Measurements from ENCODE around the gene LYRM4. TPM values are rescaled to one million over a fixed set of nuclear protein-coding genes. Genes with fewer than 3 reads are reported as not detected.

LYRM4 gene
- total and polyA plus RNA-seq, 9 of the 15 experiments (the other 6 are each of a cell fraction or from before 2014, with no cell fraction given): 24.2 to 69.4 (median 41.8) TPM

DNA sequence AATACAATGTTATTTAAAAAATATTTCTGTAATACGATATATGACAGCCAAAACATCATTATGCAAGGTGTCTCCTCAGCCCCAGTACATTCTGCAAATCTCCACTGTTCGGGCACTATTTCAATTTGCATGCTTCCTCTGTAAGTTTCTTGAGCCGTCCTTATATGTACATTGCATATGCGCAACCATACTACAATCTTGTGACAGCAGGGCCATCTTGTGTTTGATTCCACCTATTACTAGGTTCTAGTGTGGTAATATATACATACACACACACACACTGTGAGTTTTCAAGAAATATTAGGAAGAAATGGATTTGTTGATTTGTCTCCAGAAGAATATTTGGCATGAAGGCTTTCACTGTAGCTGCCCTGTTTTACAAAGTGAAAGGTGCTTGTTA lies 9.8 kb downstream of the LYRM4 start:
- Histone ChIP-seq H3K36me3 (ENCODE audit: control insufficient read depth, insufficient read depth, low read length) (peaks cover 44% of the 10 kb centered on the region), H3K27me3 (ENCODE audit: control insufficient read depth in 2 of 2, insufficient read depth in 2 of 2, low read length in 2 of 2) (no peaks in the 10 kb centered on the region; a peak in 1 of 5 replicates), H3K9me1 (ENCODE audit: control insufficient read depth, insufficient read depth, low read length) (no peaks in the 10 kb centered on the region), H3K4me2 (ENCODE audit: insufficient read depth, low read length) (no peak overlapping the region), H4K20me1 (replicated peaks; ENCODE audit: control insufficient read depth, insufficient read depth, low read length) (peaks cover 8% of the 10 kb centered on the region; the same call in 1 of the 2 replicates), H3K9me3 (replicated peaks; ENCODE audit: control insufficient read depth, insufficient read depth, low read depth, low read length) (0 out of 2 replicates have a peak, but pooled peaks cover 2% of the 10 kb centered on the region), H2AFZ (ENCODE audit: low read depth, low read length) (no peak overlapping the region), H3K9ac (ENCODE audit: insufficient read depth in 1 of 2, low read depth in 2 of 2, low read length in 2 of 2) (no peak overlapping the region), H3K79me2 (ENCODE audit: control insufficient read depth, insufficient read depth, low read length) (peaks cover 66% of the 10 kb centered on the region), H3K27ac (ENCODE audit: extremely low read depth, low read depth, low read length) (no peak overlapping the region), H3K4me1 (replicated peaks in 1 of 2; ENCODE audit: control insufficient read depth in 2 of 2, insufficient read depth in 2 of 2, low read length in 2 of 2) (peaks cover 0 to 3% of the 10 kb centered on the region in 2 experiments; a peak in 1 of 5 replicates), H3K4me3 (no peak overlapping the region)
- intact Hi-C loops (cut with micrococcal nuclease): no loop called here
- POLR2A ChIA-PET: no interaction called here
- DNase-seq (ENCODE audit: extremely low read depth in 1 of 4, low spot score in 3 of 4) (no peak), FAIRE-seq (no peak), ATAC-seq (no peak)
- TF ChIP-seq SRSF9 (IDR thresholded peaks at IDR 0.05; ENCODE audit: borderline replicate concordance, low read depth, low read length) (no peak), KLF10 (CRISPR knock-in tag; IDR thresholded peaks at IDR 0.05) (no peak), ZNF764 (CRISPR knock-in tag; IDR thresholded peaks at IDR 0.05; ENCODE audit: low read depth) (no peak), BACH1 (tag; IDR thresholded peaks at IDR 0.05) (no peak), ZNF224 (CRISPR knock-in tag; IDR thresholded peaks at IDR 0.05) (no peak), MYC (IDR thresholded peaks at IDR 0.05; ENCODE audit: low read depth, low read length) (no peak), MYC (CRISPR knock-in tag; IDR thresholded peaks at IDR 0.05; ENCODE audit: borderline replicate concordance, low read depth) (no peak), TOE1 (IDR thresholded peaks at IDR 0.05; ENCODE audit: borderline replicate concordance) (no peak), TOE1 (CRISPR knock-in tag; IDR thresholded peaks at IDR 0.05; ENCODE audit: borderline replicate concordance, low read depth) (no peak), ZNF232 (CRISPR knock-in tag; IDR thresholded peaks at IDR 0.05) (no peak), HEY1 (CRISPR knock-in tag; IDR thresholded peaks at IDR 0.05; ENCODE audit: borderline replicate concordance) (no peak), SREBF2 (CRISPR knock-in tag; IDR thresholded peaks at IDR 0.05) (no peak), RCOR1 (IDR thresholded peaks at IDR 0.05; ENCODE audit: borderline replicate concordance in 1 of 2, low read depth in 2 of 2, low read length in 2 of 2) (no peak), ZNF79 (CRISPR knock-in tag; IDR thresholded peaks at IDR 0.05; ENCODE audit: low read depth) (no peak), GABPA (tag; conservative IDR thresholded peaks at IDR 0.05; ENCODE audit: low read depth) (no peak), PURB (CRISPR knock-in tag; IDR thresholded peaks at IDR 0.05; ENCODE audit: low read depth) (no peak), DIDO1 (tag; IDR thresholded peaks at IDR 0.05; ENCODE audit: low read depth) (no peak)
- TF ChIP-seq, protein P1, sequence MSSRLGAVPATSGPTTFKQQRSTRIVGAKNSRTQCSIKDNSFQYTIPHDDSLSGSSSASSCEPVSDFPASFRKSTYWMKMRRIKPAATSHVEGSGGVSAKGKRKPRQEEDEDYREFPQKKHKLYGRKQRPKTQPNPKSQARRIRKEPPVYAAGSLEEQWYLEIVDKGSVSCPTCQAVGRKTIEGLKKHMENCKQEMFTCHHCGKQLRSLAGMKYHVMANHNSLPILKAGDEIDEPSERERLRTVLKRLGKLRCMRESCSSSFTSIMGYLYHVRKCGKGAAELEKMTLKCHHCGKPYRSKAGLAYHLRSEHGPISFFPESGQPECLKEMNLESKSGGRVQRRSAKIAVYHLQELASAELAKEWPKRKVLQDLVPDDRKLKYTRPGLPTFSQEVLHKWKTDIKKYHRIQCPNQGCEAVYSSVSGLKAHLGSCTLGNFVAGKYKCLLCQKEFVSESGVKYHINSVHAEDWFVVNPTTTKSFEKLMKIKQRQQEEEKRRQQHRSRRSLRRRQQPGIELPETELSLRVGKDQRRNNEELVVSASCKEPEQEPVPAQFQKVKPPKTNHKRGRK (tag; IDR thresholded peaks at IDR 0.05): no peak
- CTCF ChIA-PET (ENCODE audit: low intra/inter-chr PET ratio): no interaction called here
- in situ Hi-C loops (cut with MboI): no loop called here
- BruUV-seq (replicated peaks): no TSS peak
- 95% methylated on average over 4 of the region's 4 CpGs for WGBS (ENCODE audit: insufficient coverage, low coverage, missing lambda C conversion rate)

Data from K562 (cell line).